Glutamatergic neuron (in vitro differentiated cells): ENCODE measurements around the gene CHRNA1. TPM values are rescaled to one million over a fixed set of nuclear protein-coding genes. Genes with fewer than 3 reads are reported as not detected.
A peak's percentile ranks its signal among the peaks of the same experiment; 100 is the strongest.

Source experiments
- DNase-seq: peaks from one replicate; pipeline ENCODE4 v3.0.0; 2022
- H3K27ac Mint-ChIP-seq: one replicate; pipeline ENCODE4 v1.8.0; 2020; ENCODE audit warnings: mild to moderate bottlenecking, mixed read lengths, inconsistent platforms; ENCODE audit not compliant: unreplicated experiment
- H3K27me3 Mint-ChIP-seq: one replicate; pipeline ENCODE4 v1.8.0; 2020; ENCODE audit warnings: mild to moderate bottlenecking, moderate library complexity, mixed read lengths, inconsistent platforms; ENCODE audit not compliant: unreplicated experiment
- H3K36me3 Mint-ChIP-seq: one replicate; pipeline ENCODE4 v1.8.0; 2020; ENCODE audit warnings: mild to moderate bottlenecking, mixed read lengths, inconsistent platforms; ENCODE audit not compliant: unreplicated experiment
- H3K4me1 Mint-ChIP-seq: one replicate; pipeline ENCODE4 v1.8.0; 2020; ENCODE audit warnings: mild to moderate bottlenecking, low read depth, mixed read lengths, inconsistent platforms; ENCODE audit not compliant: unreplicated experiment
- H3K4me3 Mint-ChIP-seq: one replicate; pipeline ENCODE4 v1.8.0; 2020; ENCODE audit warnings: mild to moderate bottlenecking, mixed read lengths, inconsistent platforms; ENCODE audit not compliant: unreplicated experiment
- H3K9me3 Mint-ChIP-seq: one replicate; pipeline ENCODE4 v1.8.0; 2020; ENCODE audit warnings: mild to moderate bottlenecking, moderate library complexity, mixed read lengths, inconsistent platforms; ENCODE audit not compliant: unreplicated experiment
- total RNA-seq: library from RNA; stranded (reverse); fragmentation: NEBNext Ultra II Directional; extraction: Animal tissue kit (Norgen Biotek cat#: 25700); gene quantifications from one replicate; pipeline ENCODE4 v1.2.1, GENCODE V29; 2021; ENCODE audit not compliant: unreplicated experiment
- TF ChIP-seq, protein P1 (sequence below): fragments of 200-600 bp; sonication (generic); IDR thresholded peaks from one replicate; pipeline ENCODE4 v1.5.0; 2021; ENCODE audit not compliant: partially characterized antibody, unreplicated experiment

CHRNA1 gene
- total RNA-seq, 1 donor from 2014 or later = 161 TPM

DNA sequence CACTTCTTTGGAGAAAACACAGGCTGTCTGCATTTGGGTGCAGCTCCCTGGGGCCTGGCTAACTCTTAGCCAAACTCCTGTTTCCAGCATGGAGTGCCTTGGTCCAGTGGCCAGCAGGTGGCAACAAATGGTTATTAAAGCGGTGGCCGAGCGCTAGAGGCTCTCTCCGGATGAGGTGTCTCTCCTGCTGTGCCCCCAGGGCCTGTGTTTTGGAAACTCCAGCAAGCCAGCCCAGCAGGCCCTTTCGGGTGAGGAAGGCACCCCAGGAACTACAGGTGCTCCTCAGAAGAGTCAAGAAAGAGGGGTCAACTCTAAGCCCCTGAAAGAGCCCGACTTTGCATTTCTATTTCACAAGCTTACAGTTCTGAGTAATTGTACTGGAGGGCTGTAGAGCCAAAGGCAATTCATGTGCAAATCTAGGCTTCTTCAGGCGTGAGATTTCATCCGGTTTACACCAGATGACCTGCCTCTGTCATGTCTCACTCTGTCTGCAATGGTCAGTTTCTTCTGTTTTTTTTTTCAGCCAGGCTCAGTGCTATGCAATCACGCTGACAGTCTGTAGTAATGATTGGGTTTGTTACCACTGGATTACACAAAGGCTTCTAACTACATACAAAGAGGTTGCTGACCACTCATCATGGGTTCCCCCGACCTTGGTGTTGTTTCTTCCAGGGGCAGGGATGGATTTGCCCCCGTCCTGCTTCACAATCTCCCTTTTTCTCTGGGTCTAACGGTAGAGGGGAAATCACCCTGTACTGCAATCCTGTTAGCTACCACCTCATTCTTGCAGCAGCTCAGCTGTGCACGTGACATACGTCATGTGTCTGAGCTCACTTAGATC is 7.6 kb upstream of the CHRNA1 start:
- H3K4me1 Mint-ChIP-seq = peaks cover 27% of the 10 kb centered on the region
- H3K9me3 Mint-ChIP-seq = peaks cover 10% of the 10 kb centered on the region

DNA sequence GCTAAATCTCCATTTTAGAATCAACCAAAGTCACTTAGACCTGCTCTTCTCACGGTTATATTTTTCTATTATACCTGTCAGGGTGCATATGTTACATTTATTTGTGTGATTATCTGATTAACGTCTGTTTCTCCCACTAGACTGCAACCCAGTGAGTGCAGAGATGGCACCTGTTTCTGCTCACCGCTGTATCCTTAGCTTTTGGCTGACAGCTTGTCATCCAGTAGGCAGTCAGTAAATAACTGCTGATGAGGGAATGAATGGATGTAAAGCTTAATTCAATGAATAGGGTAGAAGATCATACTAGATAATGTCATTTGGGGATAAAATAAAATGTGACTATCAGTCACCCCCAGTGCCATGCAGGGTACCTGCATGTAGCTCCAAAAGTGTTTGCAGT is 6.9 kb upstream of the CHRNA1 start:
- no peak for DNase-seq
- Mint-ChIP-seq H3K27ac (peak overlapping the region; percentile 90), H3K27me3 (no peaks in the 10 kb centered on the region), H3K9me3 (peaks cover 10% of the 10 kb centered on the region), H3K36me3 (no peaks in the 10 kb centered on the region), H3K4me1 (peaks cover 24% of the 10 kb centered on the region), H3K4me3 (no peak overlapping the region)
- TF ChIP-seq, protein P1, sequence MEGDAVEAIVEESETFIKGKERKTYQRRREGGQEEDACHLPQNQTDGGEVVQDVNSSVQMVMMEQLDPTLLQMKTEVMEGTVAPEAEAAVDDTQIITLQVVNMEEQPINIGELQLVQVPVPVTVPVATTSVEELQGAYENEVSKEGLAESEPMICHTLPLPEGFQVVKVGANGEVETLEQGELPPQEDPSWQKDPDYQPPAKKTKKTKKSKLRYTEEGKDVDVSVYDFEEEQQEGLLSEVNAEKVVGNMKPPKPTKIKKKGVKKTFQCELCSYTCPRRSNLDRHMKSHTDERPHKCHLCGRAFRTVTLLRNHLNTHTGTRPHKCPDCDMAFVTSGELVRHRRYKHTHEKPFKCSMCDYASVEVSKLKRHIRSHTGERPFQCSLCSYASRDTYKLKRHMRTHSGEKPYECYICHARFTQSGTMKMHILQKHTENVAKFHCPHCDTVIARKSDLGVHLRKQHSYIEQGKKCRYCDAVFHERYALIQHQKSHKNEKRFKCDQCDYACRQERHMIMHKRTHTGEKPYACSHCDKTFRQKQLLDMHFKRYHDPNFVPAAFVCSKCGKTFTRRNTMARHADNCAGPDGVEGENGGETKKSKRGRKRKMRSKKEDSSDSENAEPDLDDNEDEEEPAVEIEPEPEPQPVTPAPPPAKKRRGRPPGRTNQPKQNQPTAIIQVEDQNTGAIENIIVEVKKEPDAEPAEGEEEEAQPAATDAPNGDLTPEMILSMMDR = no peak

More for the DNA sequence above, 7.6 kb upstream of the CHRNA1 start:
- Mint-ChIP-seq H3K27me3 (peaks cover 2% of the 10 kb centered on the region), H3K27ac (peak overlapping the region; percentile 90), H3K4me3 (no peak overlapping the region), H3K36me3 (no peaks in the 10 kb centered on the region)
- peak; percentile 83 for DNase-seq
- TF ChIP-seq, protein P1 = peak; percentile 70

DNA sequence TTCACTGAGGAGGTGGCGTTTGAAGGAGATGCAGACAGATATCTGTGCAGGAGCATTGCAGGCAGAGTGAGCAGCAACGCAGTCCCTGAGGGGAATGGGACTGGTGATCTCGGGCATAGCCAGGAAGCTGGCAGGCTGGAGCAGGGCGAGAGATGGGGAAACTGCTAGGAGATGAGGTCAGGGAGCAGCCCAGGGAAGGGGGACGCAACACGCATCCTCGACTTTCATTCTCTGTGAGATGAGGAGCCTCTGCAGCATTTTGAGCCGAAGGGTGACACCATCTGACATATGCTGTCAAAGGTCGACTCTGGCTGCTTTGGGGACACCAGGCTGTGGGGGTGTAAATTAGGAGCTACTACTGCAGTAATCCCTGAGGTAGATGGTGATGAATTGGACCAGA is 4.3 kb upstream of the CHRNA1 start:
- H3K4me1 Mint-ChIP-seq = peaks cover 41% of the 10 kb centered on the region
- H3K27me3 Mint-ChIP-seq = no peaks in the 10 kb centered on the region
- peaks cover 13% of the 10 kb centered on the region for H3K9me3 Mint-ChIP-seq
- TF ChIP-seq, protein P1 = no peak
- H3K36me3 Mint-ChIP-seq = no peaks in the 10 kb centered on the region
- peak overlapping the region; percentile 91 for H3K27ac Mint-ChIP-seq
- peak; percentile 40 for DNase-seq
- H3K4me3 Mint-ChIP-seq = no peak overlapping the region

DNA sequence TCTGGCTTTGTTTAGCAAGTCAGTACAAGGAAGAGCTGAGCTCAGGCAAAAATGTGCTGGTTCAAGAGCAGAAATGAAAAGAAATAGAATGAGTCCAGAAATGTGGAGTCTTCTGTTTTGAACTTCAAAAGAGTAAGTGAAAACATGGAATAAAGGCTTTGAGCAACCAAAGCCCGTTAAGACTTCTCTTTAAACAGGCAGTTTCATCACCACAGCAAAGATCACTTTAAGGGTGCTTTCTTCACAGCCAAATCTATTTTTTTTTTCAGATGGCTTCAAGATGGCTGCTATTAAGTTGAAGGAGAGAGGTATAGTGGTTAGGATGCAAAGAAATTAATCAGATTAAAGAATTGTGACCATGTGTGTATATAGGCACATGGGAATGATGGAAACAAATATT is 2.0 kb upstream of the CHRNA1 start:
- DNase-seq = no peak
- Mint-ChIP-seq H3K4me3 (no peak overlapping the region), H3K4me1 (peaks cover 48% of the 10 kb centered on the region), H3K36me3 (no peaks in the 10 kb centered on the region), H3K9me3 (peaks cover 16% of the 10 kb centered on the region), H3K27ac (no peak overlapping the region), H3K27me3 (peaks cover 1% of the 10 kb centered on the region)
- TF ChIP-seq, protein P1 = no peak

DNA sequence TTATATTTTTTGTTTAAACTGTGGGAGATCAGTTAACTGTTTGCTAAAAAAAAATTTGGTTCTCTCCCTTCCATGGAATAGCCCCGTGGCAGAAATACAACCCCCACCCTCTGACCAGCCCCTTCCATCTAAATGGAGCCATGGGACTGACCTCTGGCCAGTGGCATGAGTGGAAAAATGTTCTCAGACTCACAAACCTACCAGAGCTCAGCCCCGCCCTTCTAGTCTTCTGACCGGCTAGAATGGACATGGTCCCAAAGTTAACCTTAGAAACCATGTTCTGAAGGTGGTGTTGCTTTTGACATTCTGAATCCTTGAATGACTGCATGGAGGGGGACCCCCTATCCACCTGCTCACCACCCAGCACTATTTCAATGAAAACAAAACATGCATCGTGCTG is 1.3 kb upstream of the CHRNA1 start:
- TF ChIP-seq, protein P1 = no peak
- H3K27ac Mint-ChIP-seq = peak overlapping the region; percentile 96
- no peak for DNase-seq
- H3K4me1 Mint-ChIP-seq = peaks cover 51% of the 10 kb centered on the region
- peaks cover 1% of the 10 kb centered on the region for H3K27me3 Mint-ChIP-seq
- no peaks in the 10 kb centered on the region for H3K36me3 Mint-ChIP-seq
- H3K9me3 Mint-ChIP-seq = peaks cover 16% of the 10 kb centered on the region
- no peak overlapping the region for H3K4me3 Mint-ChIP-seq
